HepG2 (cell line): ENCODE data around the gene AUH. TPM values are rescaled to one million over a fixed set of nuclear protein-coding genes. Genes with fewer than 3 reads are reported as not detected.

Experiments used
- CAMTA2 ChIP-seq: sonication (generic); formaldehyde crosslinking; IDR thresholded peaks from 2 replicates; pipeline ENCODE4 v1.4.0; 2020; ENCODE audit warnings: mild to moderate bottlenecking, missing genetic modification reagents, borderline replicate concordance
- EEA1 ChIP-seq: sonication (generic); formaldehyde crosslinking; IDR thresholded peaks from 2 replicates; pipeline ENCODE4 v1.5.1; 2020; ENCODE audit warnings: mild to moderate bottlenecking, missing genetic modification reagents, borderline replicate concordance
- ETV5 ChIP-seq: IDR thresholded peaks from 2 replicates; pipeline ENCODE4 v1.6.1; 2018; ENCODE audit warnings: missing biosample characterization, missing genetic modification reagents, inconsistent platforms, borderline replicate concordance
- FOXC1 ChIP-seq: sonication (generic); formaldehyde crosslinking; IDR thresholded peaks from 2 replicates; pipeline ENCODE4 v1.8.0; 2022; ENCODE audit warnings: mild to moderate bottlenecking, missing genetic modification reagents, borderline replicate concordance
- JUN ChIP-seq: sonication (generic); formaldehyde crosslinking; IDR thresholded peaks from 2 replicates; pipeline ENCODE4 v1.4.0; 2020; ENCODE audit warnings: mild to moderate bottlenecking, missing genetic modification reagents
- KLF13 ChIP-seq: sonication (generic); formaldehyde crosslinking; IDR thresholded peaks from 2 replicates; pipeline ENCODE4 v1.4.0; 2020; ENCODE audit warnings: mild to moderate bottlenecking, missing genetic modification reagents
- MEIS1 ChIP-seq: sonication (generic); formaldehyde crosslinking; IDR thresholded peaks from 2 replicates; pipeline ENCODE4 v1.9.0; 2021; ENCODE audit warnings: mild to moderate bottlenecking, missing genetic modification reagents, moderate library complexity, borderline replicate concordance
- NFE2L1 ChIP-seq: sonication (generic); formaldehyde crosslinking; IDR thresholded peaks from 2 replicates; pipeline ENCODE4 v1.4.0; 2020; ENCODE audit warnings: missing genetic modification reagents, mild to moderate bottlenecking, borderline replicate concordance
- PAF1 ChIP-seq: IDR thresholded peaks from 2 replicates; pipeline ENCODE4 v1.6.1; 2016; ENCODE audit warnings: missing genetic modification reagents, missing compliant biosample characterization
- SKIL ChIP-seq: sonication (generic); formaldehyde crosslinking; IDR thresholded peaks from 2 replicates; pipeline ENCODE4 v1.8.0; 2022; ENCODE audit warnings: missing genetic modification reagents, mild to moderate bottlenecking, moderate library complexity, borderline replicate concordance
- SMAD1 ChIP-seq: sonication (generic); formaldehyde crosslinking; IDR thresholded peaks from 2 replicates; pipeline ENCODE4 v1.4.0; 2020; ENCODE audit warnings: missing genetic modification reagents, low read depth, mild to moderate bottlenecking, borderline replicate concordance
- SRY ChIP-seq: sonication (generic); formaldehyde crosslinking; IDR thresholded peaks from 2 replicates; pipeline ENCODE4 v1.8.0; 2022; ENCODE audit warnings: mild to moderate bottlenecking, missing genetic modification reagents
- ZGPAT ChIP-seq: IDR thresholded peaks from 2 replicates; pipeline ENCODE4 v1.6.1; 2016; ENCODE audit warnings: mild to moderate bottlenecking
- ZNF33B ChIP-seq: sonication (generic); formaldehyde crosslinking; IDR thresholded peaks from 2 replicates; pipeline ENCODE4 v1.5.1; 2020; ENCODE audit warnings: mild to moderate bottlenecking, missing genetic modification reagents
- ZNF558 ChIP-seq: sonication (generic); formaldehyde crosslinking; IDR thresholded peaks from 2 replicates; pipeline ENCODE4 v1.9.0; 2022; ENCODE audit warnings: mild to moderate bottlenecking, missing genetic modification reagents, borderline replicate concordance
- ZNF652 ChIP-seq: IDR thresholded peaks from 2 replicates; pipeline ENCODE4 v1.6.1; 2016; ENCODE audit warnings: low read depth, borderline replicate concordance
- ZNF746 ChIP-seq: sonication (generic); formaldehyde crosslinking; IDR thresholded peaks from 2 replicates; pipeline ENCODE4 v1.8.0; 2022; ENCODE audit warnings: mild to moderate bottlenecking, missing genetic modification reagents
- ZSCAN20 ChIP-seq: sonication (generic); formaldehyde crosslinking; IDR thresholded peaks from 2 replicates; pipeline ENCODE4 v1.4.0; 2020; ENCODE audit warnings: missing genetic modification reagents, mild to moderate bottlenecking, borderline replicate concordance
- polyA plus RNA-seq, 8 experiments: library from polyadenylated mRNA; depleted of rRNA in 3 of 8; stranded (reverse) in 7 of 8; unstranded in 1 of 8; fragments of >200 nt; fragmentation: Illumina TruSeq in 4 of 8; extraction: Trizol in 4 of 8; gene quantifications; 2 replicates each; pipeline versions ENCODE4 v1.2.1 to v1.2.3, GENCODE V29; 2011 to 2016; ENCODE audit warnings: low read depth in 4 of 8, missing spikeins in 1 of 8, mixed read lengths in 1 of 8; ENCODE audit not compliant: insufficient read depth in 1 of 8
- total RNA-seq, 5 experiments: library from RNA; depleted of rRNA; stranded (reverse); fragments of >200 nt; fragmentation: Illumina TruSeq; extraction: Trizol; gene quantifications; 2 replicates each; pipeline ENCODE4 v1.2.3, GENCODE V29; 2016; ENCODE audit warnings: low read depth in 1 of 5
- TF ChIP-seq, protein P1 (sequence below): sonication (generic); formaldehyde crosslinking; IDR thresholded peaks from 2 replicates; pipeline ENCODE4 v1.4.0; 2020; ENCODE audit warnings: missing genetic modification reagents
- TF ChIP-seq, protein P2 (sequence below): IDR thresholded peaks from 2 replicates; pipeline ENCODE4 v1.6.1; 2016; ENCODE audit warnings: low read depth, control low read depth

AUH gene
- total and polyA plus RNA-seq, 2 of the 13 experiments (the other 11 are each of a cell fraction or from before 2014, with no cell fraction given) = 25.8 to 31.9 TPM

- TF ChIP-seq JUN (CRISPR knock-in tag) (no peak; the same call in 1 of the 2 replicates), SRY (peak; percentile 61; the same call in 1 of the 2 replicates), EEA1 (no peak), PAF1 (peak; percentile 56; the same call in 1 of the 2 replicates), FOXC1 (CRISPR knock-in tag) (peak; percentile 75), SMAD1 (CRISPR knock-in tag) (peak; percentile 60; the same call in 1 of the 2 replicates), NFE2L1 (CRISPR knock-in tag) (no peak), KLF13 (no peak), ZNF746 (CRISPR knock-in tag) (0 out of 2 replicates have a peak, but pooled peaks have one; percentile 54), ZSCAN20 (CRISPR knock-in tag) (no peak), ZGPAT (CRISPR knock-in tag) (peak; percentile 27; the same call in 1 of the 2 replicates), ZNF33B (peak; percentile 54; the same call in 1 of the 2 replicates), SKIL (CRISPR knock-in tag) (peak; percentile 58; the same call in 1 of the 2 replicates), MEIS1 (CRISPR knock-in tag) (0 out of 2 replicates have a peak, but pooled peaks have one; percentile 17), ZNF652 (CRISPR knock-in tag) (no peak), ZNF558 (peak; percentile 49; the same call in 1 of the 2 replicates), CAMTA2 (CRISPR knock-in tag) (no peak), ETV5 (peak; percentile 90)
- TF ChIP-seq, protein P1, sequence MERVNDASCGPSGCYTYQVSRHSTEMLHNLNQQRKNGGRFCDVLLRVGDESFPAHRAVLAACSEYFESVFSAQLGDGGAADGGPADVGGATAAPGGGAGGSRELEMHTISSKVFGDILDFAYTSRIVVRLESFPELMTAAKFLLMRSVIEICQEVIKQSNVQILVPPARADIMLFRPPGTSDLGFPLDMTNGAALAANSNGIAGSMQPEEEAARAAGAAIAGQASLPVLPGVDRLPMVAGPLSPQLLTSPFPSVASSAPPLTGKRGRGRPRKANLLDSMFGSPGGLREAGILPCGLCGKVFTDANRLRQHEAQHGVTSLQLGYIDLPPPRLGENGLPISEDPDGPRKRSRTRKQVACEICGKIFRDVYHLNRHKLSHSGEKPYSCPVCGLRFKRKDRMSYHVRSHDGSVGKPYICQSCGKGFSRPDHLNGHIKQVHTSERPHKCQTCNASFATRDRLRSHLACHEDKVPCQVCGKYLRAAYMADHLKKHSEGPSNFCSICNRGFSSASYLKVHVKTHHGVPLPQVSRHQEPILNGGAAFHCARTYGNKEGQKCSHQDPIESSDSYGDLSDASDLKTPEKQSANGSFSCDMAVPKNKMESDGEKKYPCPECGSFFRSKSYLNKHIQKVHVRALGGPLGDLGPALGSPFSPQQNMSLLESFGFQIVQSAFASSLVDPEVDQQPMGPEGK = peak; percentile 43
- TF ChIP-seq, protein P2, sequence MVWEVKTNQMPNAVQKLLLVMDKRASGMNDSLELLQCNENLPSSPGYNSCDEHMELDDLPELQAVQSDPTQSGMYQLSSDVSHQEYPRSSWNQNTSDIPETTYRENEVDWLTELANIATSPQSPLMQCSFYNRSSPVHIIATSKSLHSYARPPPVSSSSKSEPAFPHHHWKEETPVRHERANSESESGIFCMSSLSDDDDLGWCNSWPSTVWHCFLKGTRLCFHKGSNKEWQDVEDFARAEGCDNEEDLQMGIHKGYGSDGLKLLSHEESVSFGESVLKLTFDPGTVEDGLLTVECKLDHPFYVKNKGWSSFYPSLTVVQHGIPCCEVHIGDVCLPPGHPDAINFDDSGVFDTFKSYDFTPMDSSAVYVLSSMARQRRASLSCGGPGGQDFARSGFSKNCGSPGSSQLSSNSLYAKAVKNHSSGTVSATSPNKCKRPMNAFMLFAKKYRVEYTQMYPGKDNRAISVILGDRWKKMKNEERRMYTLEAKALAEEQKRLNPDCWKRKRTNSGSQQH = peak; percentile 88; the same call in 1 of the 2 replicates
Observed at GRCh38 chr9:91195372-91196012, 166.2 kb downstream of the AUH start (continued).
